Muscle of leg (tissue), 11 donors: ENCODE results near the gene EMC8. TPM values are rescaled to one million over a fixed set of nuclear protein-coding genes. Genes with fewer than 3 reads are reported as not detected.

Source experiments
- DNase-seq: peaks from one replicate; pipeline ENCODE4 v3.0.0; 2013
- H3K27ac ChIP-seq: one replicate; pipeline ENCODE4 v1.5.1; 2013; ENCODE audit warnings: mild to moderate bottlenecking, low read length, control low read depth
- H3K27me3 ChIP-seq: one replicate; pipeline ENCODE4 v1.6.1; 2013; ENCODE audit warnings: low read length; ENCODE audit not compliant: control insufficient read depth, insufficient read depth
- H3K36me3 ChIP-seq: one replicate; pipeline ENCODE4 v1.6.1; 2013; ENCODE audit warnings: low read length; ENCODE audit not compliant: control insufficient read depth, insufficient read depth
- H3K4me1 ChIP-seq: one replicate; pipeline ENCODE4 v1.6.1; 2013; ENCODE audit warnings: low read length; ENCODE audit not compliant: control insufficient read depth, insufficient read depth
- H3K4me3 ChIP-seq: one replicate; pipeline ENCODE4 v1.5.1; 2013; ENCODE audit warnings: low read length, control low read depth
- H3K9me3 ChIP-seq: replicated peaks from 2 replicates; pipeline ENCODE4 v1.6.1; 2013; ENCODE audit warnings: low read depth, low read length; ENCODE audit not compliant: control insufficient read depth
- WGBS: methylation state at CpG from one replicate; pipeline ENCODE4 v1.1.5; 2013; ENCODE audit warnings: missing lambda C conversion rate; ENCODE audit not compliant: insufficient coverage; 5-methylcytosine and 5-hydroxymethylcytosine counted together
- polyA plus RNA-seq, 8 donors: library from polyadenylated mRNA; unstranded; fragments of 120-200 nt; gene quantifications; one replicate each; pipeline versions ENCODE4 v1.2.1 to v1.2.3, GENCODE V29; 2013; ENCODE audit warnings: inconsistent platforms in 1 of 8, low replicate concordance in 1 of 8; ENCODE audit not compliant: insufficient read length in 8 of 8, insufficient read depth in 1 of 8
- total RNA-seq: library from RNA; stranded (reverse); fragments of 120-200 nt; gene quantifications from one replicate; pipeline ENCODE4 v1.2.4, GENCODE V29; 2013

Gene EMC8
- total and polyA plus RNA-seq, 9 donors = 17.4 to 24.9 (median 20.1) TPM

DNA sequence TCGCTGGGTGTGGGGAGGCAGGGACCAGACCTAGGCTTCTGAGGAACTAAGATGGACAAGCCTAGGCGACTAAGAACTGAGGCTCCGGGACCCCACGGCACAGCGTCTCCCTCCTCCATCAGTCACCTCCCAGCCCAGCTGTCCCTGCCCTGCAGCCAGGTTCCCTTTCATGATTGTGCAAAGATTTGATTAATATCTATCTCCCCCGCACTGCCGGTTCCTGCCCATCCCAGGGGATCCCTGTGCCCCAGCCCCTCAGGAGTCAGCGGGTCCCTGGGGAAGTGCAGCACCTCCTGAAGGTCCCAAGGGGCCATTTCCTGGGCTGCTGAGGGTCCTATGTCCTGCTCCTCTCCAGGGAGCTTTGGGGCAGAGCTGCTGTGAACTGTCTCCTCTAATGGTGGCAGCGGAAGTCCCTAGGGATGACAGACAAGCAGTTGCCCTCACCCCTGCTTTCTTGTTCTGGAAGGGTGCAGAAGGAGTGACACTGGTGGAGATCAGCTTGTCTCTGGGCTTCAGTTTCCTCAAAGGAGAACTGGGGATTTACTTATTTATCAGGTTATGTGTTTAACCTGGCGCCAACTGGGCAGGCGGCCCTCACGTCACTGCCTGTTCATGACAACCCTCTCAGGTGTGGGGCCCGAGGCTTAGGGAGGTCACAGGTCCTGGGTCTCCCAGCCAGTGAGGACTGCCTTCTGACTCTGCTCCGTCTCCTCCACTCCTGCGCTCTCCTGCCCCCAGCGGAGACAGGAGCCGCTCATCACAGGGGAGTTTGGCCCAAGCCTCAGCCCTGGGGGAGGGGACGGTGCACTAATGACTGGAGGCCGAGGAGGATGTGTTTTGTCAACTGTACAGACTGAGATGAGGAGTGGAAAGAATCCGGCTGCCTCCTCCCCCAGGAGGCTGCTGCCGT is 46.6 kb downstream of the EMC8 start:
- H3K9me3 ChIP-seq = no peaks in the 10 kb centered on the region
- 36% methylated on average over 15 of the region's 21 CpGs for WGBS
- no peaks in the 10 kb centered on the region for H3K36me3 ChIP-seq
- no peak for DNase-seq
- H3K4me1 ChIP-seq = peaks cover 28% of the 10 kb centered on the region
- no peak overlapping the region for H3K27ac ChIP-seq
- H3K4me3 ChIP-seq = no peak overlapping the region
- H3K27me3 ChIP-seq = peaks cover 71% of the 10 kb centered on the region

DNA sequence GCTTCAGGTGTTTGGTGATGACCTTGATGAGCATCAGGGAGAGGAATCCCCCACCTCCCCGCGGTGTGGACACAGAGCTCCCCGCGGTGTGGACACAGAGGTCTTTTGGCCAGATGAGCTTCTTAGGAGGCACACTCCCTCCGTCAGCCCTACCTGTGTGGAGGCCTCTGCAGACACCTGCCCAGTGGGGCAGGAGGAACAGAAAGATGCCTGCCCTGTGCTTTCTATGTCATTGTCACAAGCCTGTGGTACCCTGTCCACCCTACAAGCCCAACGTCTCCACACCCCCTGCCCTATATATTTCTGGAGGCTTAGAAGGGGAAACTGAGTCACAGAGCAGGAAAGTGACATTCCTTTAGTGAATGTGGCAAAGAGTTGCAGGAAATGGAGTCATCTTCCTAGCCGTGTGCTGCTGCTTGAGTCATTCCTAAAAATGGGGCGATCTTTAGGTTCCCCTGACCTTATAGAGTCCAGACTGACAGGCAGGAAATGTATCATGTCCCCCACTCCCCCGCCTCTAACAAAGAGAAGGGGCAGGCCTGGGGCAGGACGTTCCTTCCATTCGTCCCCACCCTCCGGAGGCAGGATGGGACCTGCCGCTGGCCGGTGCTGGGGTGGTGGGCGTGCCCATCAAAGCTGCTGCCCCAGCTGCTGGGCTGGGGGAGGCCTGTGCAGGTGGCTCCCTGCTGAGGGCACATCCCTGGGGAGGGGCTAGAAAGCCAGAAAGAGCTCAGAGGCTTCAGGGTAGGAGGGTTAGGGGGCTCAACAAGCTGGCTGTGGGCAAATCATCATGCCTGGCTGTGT is 47.4 kb downstream of the EMC8 start:
- Histone ChIP-seq H3K9me3 (no peaks in the 10 kb centered on the region), H3K27ac (no peak overlapping the region), H3K27me3 (peaks cover 68% of the 10 kb centered on the region), H3K4me3 (no peak overlapping the region), H3K4me1 (peaks cover 28% of the 10 kb centered on the region), H3K36me3 (no peaks in the 10 kb centered on the region)
- WGBS = 28% methylated on average over 14 of the region's 15 CpGs
- no peak for DNase-seq

DNA sequence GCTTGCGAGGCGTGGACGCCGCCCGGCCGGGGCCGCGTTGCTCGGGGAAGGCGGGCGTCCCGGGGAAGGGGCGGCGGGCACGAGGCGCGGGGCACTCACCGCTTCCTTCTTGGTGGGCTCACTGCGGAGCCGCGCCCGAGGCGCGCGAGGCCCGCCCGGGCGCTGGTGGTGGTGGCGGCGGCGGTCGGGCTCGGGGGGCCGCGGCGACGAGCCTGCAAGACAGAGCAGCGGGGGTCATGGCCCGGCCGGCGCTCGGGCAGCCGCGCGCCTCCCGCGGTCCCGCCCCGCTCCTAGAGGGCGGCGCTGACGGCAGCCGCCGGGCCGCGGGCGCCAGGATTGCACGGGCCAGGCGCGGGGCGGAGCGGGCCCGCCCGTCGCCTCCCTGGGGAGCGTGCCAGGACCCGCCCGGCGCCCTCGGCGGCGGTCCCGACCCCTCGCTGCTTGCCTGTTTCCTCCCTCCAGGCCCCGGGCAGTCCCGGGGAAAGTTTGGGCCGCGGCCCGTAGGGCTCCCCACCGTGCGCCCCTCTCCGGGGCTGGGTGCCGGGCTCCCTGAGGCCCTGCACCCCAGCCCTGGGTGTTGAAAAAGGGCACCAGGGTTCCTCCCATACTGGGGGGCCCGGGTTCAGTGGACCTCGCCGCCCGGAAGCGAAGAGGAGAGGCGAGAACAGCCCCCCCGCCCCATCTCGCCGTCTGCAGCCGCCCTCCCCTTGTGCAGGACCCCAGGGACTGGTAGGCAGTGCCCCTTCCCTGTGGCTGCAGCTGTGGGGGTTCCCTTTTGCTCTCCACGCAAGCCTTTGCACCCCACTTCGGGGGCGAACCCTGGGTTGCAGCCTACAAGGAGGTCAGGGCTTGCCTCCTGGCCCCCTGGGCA is 48.3 kb downstream of the EMC8 start, which contains the start of gene C16orf74:
Gene C16orf74, minus strand, starts transcription at position 270 of the 871 bp plus-strand sequence. CDS start 15,879 bp downstream, outside the sequence.
- Histone ChIP-seq H3K9me3 (no peaks in the 10 kb centered on the region), H3K4me1 (peaks cover 28% of the 10 kb centered on the region), H3K27me3 (peaks cover 61% of the 10 kb centered on the region), H3K27ac (no peak within 1 kb of the TSS), H3K4me3 (peak within 1 kb of the TSS; percentile 47), H3K36me3 (no peaks in the 10 kb centered on the region)
- DNase-seq = peak; percentile 33
- WGBS = 2% methylated on average over 92 of the region's 96 CpGs

DNA sequence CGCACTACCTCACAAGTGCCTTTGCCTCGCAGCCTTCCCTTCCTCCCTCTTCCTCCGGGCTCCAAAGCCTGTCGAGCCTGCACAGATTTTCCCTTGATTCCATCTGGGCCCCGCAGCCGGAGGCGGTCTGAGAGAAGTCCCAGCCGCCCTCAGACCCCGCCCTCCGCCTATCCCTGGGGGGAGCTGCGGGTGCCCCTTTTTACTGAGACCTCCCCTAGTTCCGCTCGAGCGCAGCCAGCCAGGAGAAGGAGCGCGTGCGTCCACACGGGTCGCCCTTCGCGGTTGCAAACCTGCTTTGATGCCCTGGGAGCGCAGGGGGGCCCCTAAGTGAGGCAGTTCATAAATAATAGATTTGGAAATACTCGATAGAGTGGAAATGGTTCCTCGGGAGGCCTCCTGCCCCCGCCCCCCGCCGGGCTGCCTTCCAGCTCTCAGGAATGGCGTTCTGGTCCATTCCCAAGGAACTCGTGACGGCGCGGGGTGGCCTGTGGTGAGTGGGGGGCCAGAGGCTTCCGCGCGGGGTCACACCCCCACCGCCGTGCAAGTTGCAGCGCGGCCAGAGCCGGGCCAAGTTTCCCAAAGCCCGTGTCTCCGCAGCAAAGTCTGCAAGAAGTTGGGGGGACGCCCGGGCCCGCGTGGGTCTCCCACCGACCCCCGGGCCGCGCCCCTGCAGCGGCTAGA is 49.1 kb downstream of the EMC8 start:
- Histone ChIP-seq H3K9me3 (no peaks in the 10 kb centered on the region), H3K36me3 (no peaks in the 10 kb centered on the region), H3K4me3 (peak overlapping the region; percentile 47), H3K27me3 (peaks cover 56% of the 10 kb centered on the region), H3K4me1 (peaks cover 28% of the 10 kb centered on the region), H3K27ac (no peak overlapping the region)
- under 1% methylated on average over 51 of the region's 51 CpGs for WGBS
- peak; percentile 32 for DNase-seq

DNA sequence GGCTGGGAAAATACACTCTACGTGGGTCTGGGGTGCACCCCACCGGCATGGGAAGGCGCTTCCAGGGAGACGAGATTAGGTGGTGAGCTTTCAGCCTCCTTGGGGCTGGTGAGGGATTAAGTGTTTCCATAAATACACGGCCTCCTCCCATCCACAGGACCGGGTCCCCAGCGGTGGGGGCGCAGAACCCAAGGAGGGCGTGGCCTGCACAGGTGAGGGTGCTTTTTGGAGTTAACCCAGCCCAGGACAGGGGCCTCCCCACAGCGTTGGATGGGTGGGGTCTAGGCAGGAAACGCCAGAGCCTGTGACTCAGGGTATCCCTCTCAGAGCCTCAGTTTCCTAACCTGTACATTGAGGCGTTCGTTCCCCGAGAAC is 49.6 kb downstream of the EMC8 start:
- H3K36me3 ChIP-seq = no peaks in the 10 kb centered on the region
- no peak for DNase-seq
- 3% methylated on average over 4 of the region's 14 CpGs for WGBS
- H3K4me1 ChIP-seq = peaks cover 28% of the 10 kb centered on the region
- H3K27me3 ChIP-seq = peaks cover 56% of the 10 kb centered on the region
- H3K27ac ChIP-seq = no peak overlapping the region
- H3K4me3 ChIP-seq = no peak overlapping the region
- H3K9me3 ChIP-seq = no peaks in the 10 kb centered on the region

DNA sequence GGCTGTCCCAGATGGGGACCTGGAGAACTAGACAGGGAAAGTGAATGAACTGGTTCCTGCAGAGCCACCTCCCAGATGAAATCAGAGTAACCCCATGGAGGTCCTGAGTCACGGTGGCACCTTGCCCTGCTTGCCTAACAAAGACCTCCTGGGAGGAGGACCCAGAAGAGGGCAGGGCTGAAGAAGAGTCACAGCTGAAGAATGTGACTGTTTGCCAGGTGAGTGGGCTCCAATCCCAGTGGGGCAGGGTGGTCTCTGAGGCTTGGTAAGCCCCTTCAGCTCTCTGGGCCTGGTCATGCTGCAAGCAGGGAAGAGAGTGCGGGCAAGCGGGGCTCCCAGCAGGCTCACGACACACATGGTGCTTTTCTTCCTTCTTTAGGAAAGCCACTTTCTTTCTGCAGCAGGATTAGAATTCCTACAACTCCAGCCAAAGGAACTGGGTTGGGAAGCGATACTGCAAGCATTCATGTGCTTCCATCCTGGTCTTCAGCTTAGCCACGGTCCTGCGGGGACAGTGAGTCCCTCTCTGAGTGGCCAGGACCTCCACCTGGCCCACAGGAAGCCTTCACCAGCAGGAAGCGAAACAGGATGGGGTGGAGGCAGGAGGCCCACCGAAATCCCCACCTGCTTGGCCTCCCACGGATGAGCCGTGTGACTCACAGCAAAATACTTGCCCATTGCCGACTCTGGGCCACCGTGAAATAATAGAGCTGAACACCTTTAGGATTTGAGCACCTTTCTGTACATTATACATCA is 52.7 kb downstream of the EMC8 start:
- H3K36me3 ChIP-seq = no peaks in the 10 kb centered on the region
- H3K4me3 ChIP-seq = no peak overlapping the region
- H3K4me1 ChIP-seq = peaks cover 16% of the 10 kb centered on the region
- H3K27ac ChIP-seq = no peak overlapping the region
- no peaks in the 10 kb centered on the region for H3K9me3 ChIP-seq
- H3K27me3 ChIP-seq = peaks cover 25% of the 10 kb centered on the region
- 70% methylated on average over 13 of the region's 13 CpGs for WGBS
- no peak for DNase-seq

- Histone ChIP-seq H3K4me1 (no peaks in the 10 kb centered on the region), H3K27me3 (peaks cover 4% of the 10 kb centered on the region), H3K4me3 (no peak overlapping the region), H3K27ac (no peak overlapping the region), H3K36me3 (no peaks in the 10 kb centered on the region), H3K9me3 (no peaks in the 10 kb centered on the region)
- DNase-seq = no peak
- WGBS = 56% methylated on average over 8 of the region's 13 CpGs
These were observed 60.2 kb downstream of the EMC8 start for GRCh38 chr16:85738923-85739715.

GRCh38 chr16:85736921-85737320 is 62.4 kb downstream of the EMC8 start:
- no peak for DNase-seq
- WGBS = 83% methylated on average over 8 of the region's 9 CpGs

More at GRCh38 chr16:85736921-85737320, 62.4 kb downstream of the EMC8 start:
- no peak overlapping the region for H3K4me3 ChIP-seq
- peaks cover 10% of the 10 kb centered on the region for H3K27me3 ChIP-seq
- H3K9me3 ChIP-seq = no peaks in the 10 kb centered on the region
- H3K4me1 ChIP-seq = no peaks in the 10 kb centered on the region
- no peaks in the 10 kb centered on the region for H3K36me3 ChIP-seq
- H3K27ac ChIP-seq = no peak overlapping the region
